ENCODE results near the gene HLF.
A peak's percentile ranks its signal among the peaks of the same experiment; 100 is the strongest.

Gene HLF

GRCh38 chr17:55283256-55283965 lies 18.7 kb downstream of the HLF start:
- H3K27me3 ChIP-seq (replicated peaks) = no peaks in the 10 kb centered on the region
- no peak overlapping the region for H3K4me3 ChIP-seq (ENCODE audit: low read depth, low read length)
- no peaks in the 10 kb centered on the region for H3K36me3 ChIP-seq (replicated peaks)
- TF ChIP-seq CTCF (IDR thresholded peaks at IDR 0.05; ENCODE audit: low read depth, low read length, missing control alignments) = no peak
- no peak overlapping the region for H3K27ac ChIP-seq
- in situ Hi-C loops (cut with HindIII; ENCODE audit: low pct_ligation_motif_present, low sequenced_read_pairs) = no loop called here
- DNase-seq = no peak

GRCh38 chr17:55284001-55284884 lies 19.5 kb downstream of the HLF start:
- H3K4me3 ChIP-seq (ENCODE audit: low read depth, low read length) = no peak overlapping the region
- DNase-seq = no peak
- in situ Hi-C loops (cut with HindIII; ENCODE audit: low pct_ligation_motif_present, low sequenced_read_pairs) = no loop called here

GRCh38 chr17:55284944-55285339 lies 20.2 kb downstream of the HLF start:
- Histone ChIP-seq H3K36me3 (replicated peaks) (no peaks in the 10 kb centered on the region), H3K27me3 (replicated peaks) (no peaks in the 10 kb centered on the region), H3K4me3 (ENCODE audit: low read depth, low read length) (no peak overlapping the region), H3K27ac (no peak overlapping the region)
- DNase-seq = no peak
- TF ChIP-seq CTCF (IDR thresholded peaks at IDR 0.05; ENCODE audit: low read depth, low read length, missing control alignments) = no peak
- in situ Hi-C loops (cut with HindIII; ENCODE audit: low pct_ligation_motif_present, low sequenced_read_pairs) = no loop called here

More at GRCh38 chr17:55284001-55284884, 19.5 kb downstream of the HLF start:
- Histone ChIP-seq H3K27me3 (replicated peaks) (no peaks in the 10 kb centered on the region), H3K27ac (no peak overlapping the region), H3K36me3 (replicated peaks) (no peaks in the 10 kb centered on the region)
- no peak for TF ChIP-seq CTCF (IDR thresholded peaks at IDR 0.05; ENCODE audit: low read depth, low read length, missing control alignments)

GRCh38 chr17:55285340-55286301 lies 20.9 kb downstream of the HLF start:
- no peak overlapping the region for H3K27ac ChIP-seq

More at GRCh38 chr17:55285340-55286301, 20.9 kb downstream of the HLF start:
- Histone ChIP-seq H3K36me3 (replicated peaks) (no peaks in the 10 kb centered on the region), H3K4me3 (ENCODE audit: low read depth, low read length) (no peak overlapping the region), H3K27me3 (replicated peaks) (no peaks in the 10 kb centered on the region)
- in situ Hi-C loops (cut with HindIII; ENCODE audit: low pct_ligation_motif_present, low sequenced_read_pairs) = no loop called here
- TF ChIP-seq CTCF (IDR thresholded peaks at IDR 0.05; ENCODE audit: low read depth, low read length, missing control alignments) = no peak
- DNase-seq = peak; percentile 34

Data from brain microvascular endothelial cell (primary cell).